ENCODE results near the gene CSGALNACT2. TPM values are rescaled to one million over a fixed set of nuclear protein-coding genes. Genes with fewer than 3 reads are reported as not detected.

CSGALNACT2 gene
- total RNA-seq, 1 experiment from 2014 or later, result 10.0 TPM

DNA sequence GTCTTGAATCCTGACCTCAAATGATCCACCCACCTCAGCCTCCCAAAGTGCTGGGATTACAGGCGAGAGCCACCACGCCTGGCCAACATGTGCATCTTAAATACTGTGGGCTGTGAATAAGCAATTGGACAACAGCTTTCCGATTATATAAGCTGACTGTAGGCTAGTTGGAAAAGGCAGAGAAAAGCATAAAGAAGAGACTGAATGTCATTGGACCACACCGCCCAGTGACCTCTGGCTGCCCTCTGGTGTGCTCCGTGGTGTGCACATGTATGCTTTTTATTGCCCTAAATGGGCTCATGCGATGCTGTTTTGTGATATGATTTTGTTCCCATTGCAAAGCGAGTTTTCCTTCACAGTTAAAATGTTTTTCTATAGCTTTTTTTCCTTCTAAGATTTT is 15.4 kb upstream of the CSGALNACT2 start:
- Mint-ChIP-seq H3K27ac (ENCODE audit: unreplicated experiment) (no peak overlapping the region), H3K27me3 (ENCODE audit: unreplicated experiment) (peaks cover 76% of the 10 kb centered on the region), H3K4me3 (ENCODE audit: low read depth, unreplicated experiment) (no peak overlapping the region), H3K9me3 (ENCODE audit: low read depth, unreplicated experiment) (no peaks in the 10 kb centered on the region), H3K4me1 (ENCODE audit: low read depth, unreplicated experiment) (no peaks in the 10 kb centered on the region), H3K36me3 (ENCODE audit: insufficient read depth, unreplicated experiment) (no peaks in the 10 kb centered on the region)
- TF ChIP-seq CTCF (IDR thresholded peaks at IDR 0.05; ENCODE audit: unreplicated experiment), result no peak
- intact Hi-C loops (cut with micrococcal nuclease; ENCODE audit: unreplicated experiment), result no loop called here
- no TSS peak for BruUV-seq (replicated peaks)
- DNase-seq, result no peak
- CTCF ChIA-PET, result no interaction called here

DNA sequence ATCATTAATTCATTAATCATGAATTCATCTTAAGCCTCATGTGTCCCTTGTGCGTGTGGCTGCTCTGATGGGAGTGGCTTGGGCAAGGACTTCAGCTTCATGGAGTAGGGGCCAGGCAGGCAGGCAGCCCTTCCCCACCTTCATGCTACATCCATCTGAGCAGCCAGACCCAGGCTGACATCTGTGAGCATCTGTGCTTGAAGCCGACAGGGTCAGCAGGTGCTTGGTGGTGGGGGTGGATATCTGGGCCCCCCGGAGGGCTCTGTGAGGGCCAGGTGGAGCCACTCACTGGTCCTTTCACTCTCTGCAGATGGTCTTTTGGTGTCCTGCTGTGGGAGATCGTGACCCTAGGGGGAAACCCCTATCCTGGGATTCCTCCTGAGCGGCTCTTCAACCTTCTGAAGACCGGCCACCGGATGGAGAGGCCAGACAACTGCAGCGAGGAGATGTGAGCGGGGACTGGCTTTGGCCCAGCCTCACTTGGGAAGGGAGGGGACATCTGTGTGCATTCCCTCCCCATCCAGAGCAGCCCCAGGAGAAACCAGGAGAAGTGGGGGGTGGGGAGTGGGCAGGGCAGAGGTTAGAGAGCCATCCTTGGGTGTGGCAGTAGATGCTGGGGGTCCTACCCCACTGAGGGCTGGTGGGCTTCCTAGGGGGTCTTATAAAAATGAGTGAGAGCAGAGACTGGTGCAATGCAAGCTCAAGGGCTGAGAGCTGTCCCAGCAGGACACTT is 14.7 kb upstream of the CSGALNACT2 start:
- no TSS peak for BruUV-seq (replicated peaks)

DNA sequence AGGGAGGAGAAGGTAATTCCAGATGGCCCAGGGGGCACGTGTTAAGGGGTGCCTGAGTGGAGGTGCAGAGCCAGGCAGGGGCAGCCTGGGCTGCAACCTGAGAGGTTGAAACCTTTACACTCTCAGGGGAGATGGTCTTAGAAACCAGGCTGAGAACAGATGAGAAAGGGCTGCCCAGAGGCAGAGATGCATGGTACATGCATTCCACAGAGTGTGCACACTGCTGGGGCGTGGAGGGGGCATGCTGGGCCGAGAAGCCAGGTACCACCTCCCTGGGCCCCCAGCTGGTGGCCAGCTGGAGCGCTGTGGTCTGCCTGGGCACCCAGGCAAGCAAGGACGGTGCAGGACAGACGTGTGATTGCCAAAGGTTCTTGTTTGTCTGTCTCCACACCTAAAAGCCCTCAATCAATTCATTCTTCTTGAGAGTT is 14.1 kb upstream of the CSGALNACT2 start:
- BruUV-seq (replicated peaks), result no TSS peak
- Mint-ChIP-seq H3K4me3 (ENCODE audit: low read depth, unreplicated experiment) (no peak overlapping the region), H3K9me3 (ENCODE audit: low read depth, unreplicated experiment) (no peaks in the 10 kb centered on the region), H3K4me1 (ENCODE audit: low read depth, unreplicated experiment) (no peaks in the 10 kb centered on the region), H3K36me3 (ENCODE audit: insufficient read depth, unreplicated experiment) (no peaks in the 10 kb centered on the region), H3K27ac (ENCODE audit: unreplicated experiment) (no peak overlapping the region), H3K27me3 (ENCODE audit: unreplicated experiment) (peaks cover 82% of the 10 kb centered on the region)
- intact Hi-C loops (cut with micrococcal nuclease; ENCODE audit: unreplicated experiment), result no loop called here
- CTCF ChIA-PET, result no interaction called here
- no peak for DNase-seq
- no peak for TF ChIP-seq CTCF (IDR thresholded peaks at IDR 0.05; ENCODE audit: unreplicated experiment)

More for the DNA sequence above, 14.7 kb upstream of the CSGALNACT2 start:
- CTCF ChIA-PET, result no interaction called here
- no peak for DNase-seq
- Mint-ChIP-seq H3K4me3 (ENCODE audit: low read depth, unreplicated experiment) (no peak overlapping the region), H3K36me3 (ENCODE audit: insufficient read depth, unreplicated experiment) (no peaks in the 10 kb centered on the region), H3K27me3 (ENCODE audit: unreplicated experiment) (peaks cover 76% of the 10 kb centered on the region), H3K27ac (ENCODE audit: unreplicated experiment) (no peak overlapping the region), H3K9me3 (ENCODE audit: low read depth, unreplicated experiment) (no peaks in the 10 kb centered on the region), H3K4me1 (ENCODE audit: low read depth, unreplicated experiment) (no peaks in the 10 kb centered on the region)
- intact Hi-C loops (cut with micrococcal nuclease; ENCODE audit: unreplicated experiment), result no loop called here
- no peak for TF ChIP-seq CTCF (IDR thresholded peaks at IDR 0.05; ENCODE audit: unreplicated experiment)

GRCh38 chr10:43124574-43125273 is 13.5 kb upstream of the CSGALNACT2 start:
- Mint-ChIP-seq H3K4me1 (ENCODE audit: low read depth, unreplicated experiment) (no peaks in the 10 kb centered on the region), H3K36me3 (ENCODE audit: insufficient read depth, unreplicated experiment) (no peaks in the 10 kb centered on the region), H3K9me3 (ENCODE audit: low read depth, unreplicated experiment) (no peaks in the 10 kb centered on the region), H3K27me3 (ENCODE audit: unreplicated experiment) (peaks cover 86% of the 10 kb centered on the region), H3K4me3 (ENCODE audit: low read depth, unreplicated experiment) (no peak overlapping the region), H3K27ac (ENCODE audit: unreplicated experiment) (no peak overlapping the region)
- no TSS peak for BruUV-seq (replicated peaks)
- CTCF ChIA-PET, result no interaction called here
- DNase-seq, result no peak
- TF ChIP-seq CTCF (IDR thresholded peaks at IDR 0.05; ENCODE audit: unreplicated experiment), result no peak
- intact Hi-C loops (cut with micrococcal nuclease; ENCODE audit: unreplicated experiment), result no loop called here
